Adrenal gland (tissue), 12 donors: Measurements from ENCODE around the gene MMP20. TPM values are rescaled to one million over a fixed set of nuclear protein-coding genes. Genes with fewer than 3 reads are reported as not detected.

Experiments
- DNase-seq, 7 donors: peaks; one replicate each; pipeline ENCODE4 v3.0.0-alpha.2; 2019 to 2020
- H3K27ac ChIP-seq, 5 donors: fragments of 200-600 bp; sonication (generic) in 4 of 5; 1 replicate in 3 of 5; 2 replicates in 2 of 5; pipeline versions ENCODE4 v1.5.1 to v1.8.0; 2016 to 2020; ENCODE audit warnings: mild to moderate bottlenecking in 1 of 5
- H3K27me3 ChIP-seq: fragments of 200-600 bp; 2 replicates; pipeline ENCODE4 v1.8.0; 2021
- H3K36me3 ChIP-seq, 2 donors: fragments of 200-600 bp; replicated peaks in 1 of 2; 1 replicate in 1 of 2; 2 replicates in 1 of 2; pipeline versions ENCODE4 v1.5.1 to v1.8.0; 2018 to 2022
- H3K4me1 ChIP-seq, 2 donors: fragments of 200-600 bp; replicated peaks in 1 of 2; 1 replicate in 1 of 2; 2 replicates in 1 of 2; pipeline versions ENCODE4 v1.5.1 to v1.8.0; 2018 to 2021
- H3K4me3 ChIP-seq, 4 donors: fragments of 200-600 bp; sonication (generic) in 3 of 4; one replicate each; pipeline ENCODE4 v1.5.1; 2016 to 2018
- H3K9me3 ChIP-seq, 3 donors: fragments of 200-600 bp; sonication (generic) in 1 of 3; replicated peaks in 1 of 3; 1 replicate in 2 of 3; 2 replicates in 1 of 3; pipeline versions ENCODE4 v1.5.1 to v1.8.0; 2016 to 2021
- POLR2A ChIP-seq, 2 donors: fragments of 450-650 bp; IDR thresholded peaks; one replicate each; pipeline ENCODE4 v1.6.1; 2017; ENCODE audit warnings: antibody characterized with exemption in 2 of 2, mild to moderate bottlenecking in 2 of 2, moderate library complexity in 1 of 2
- WGBS, 4 donors: extraction: QIAGEN DNeasy Blood & Tissue Kit in 2 of 4; methylation state at CpG; one replicate each; pipeline versions ENCODE4 v1.1.5 to v1.1.7; 2013 to 2017; 5-methylcytosine and 5-hydroxymethylcytosine counted together
- intact Hi-C, 2 donors: fragments of 100-400 bp; cut with DNase I; formaldehyde crosslinking; loops; one replicate each; pipeline versions ENCODE4 v1.14.1 to v1.15.0; 2022 to 2023
- polyA plus RNA-seq, 3 donors: library from polyadenylated mRNA; stranded (reverse); fragments of 200-250 nt in 2 of 3; fragments of 350-450 nt in 1 of 3; fragmentation: Illumina TruSeq in 1 of 3; extraction: RNeasy Lipid Tissue Mini Kit (QIAGEN cat#74804) in 1 of 3; gene quantifications; one replicate each; pipeline ENCODE4 v1.2.3, GENCODE V29; 2013 to 2014
- total RNA-seq, 9 donors: library from RNA; depleted of rRNA in 4 of 9; stranded (reverse); fragments of >200 nt in 4 of 9; fragments of 120-200 nt in 1 of 9; fragmentation: NEBNext Ultra II Directional in 1 of 9; extraction: Animal tissue kit (Norgen Biotek cat#: 25700) in 1 of 9; gene quantifications; one replicate each; pipeline versions ENCODE4 v1.1.0 to v1.2.4, GENCODE V29; 2013 to 2023
- TF ChIP-seq, protein P1 (sequence below), 6 experiments: fragments of 450-650 bp in 4 of 6; fragments of 200-600 bp in 2 of 6; sonication (generic) in 1 of 6; IDR thresholded peaks; 1 replicate in 5 of 6; 2 replicates in 1 of 6; pipeline versions ENCODE4 v1.5.1 to v1.8.0; 2016 to 2021; ENCODE audit warnings: antibody characterized with exemption in 6 of 6, mild to moderate bottlenecking in 2 of 6, moderate library complexity in 1 of 6
- donor health status: healthy with polysubstance abuse.
- donor health status: Bipolar disorder and iron deficiency.
- donor health status: DM: yes; HTN: yes; CAD: no.
- donor health status: DM: no; HTN: no; CAD: no.
- donor health status: DM: no; HTN: no; CAD: no.
- donor health status: DM: yes; HTN: yes; CAD: no.

Gene MMP20
- total and polyA plus RNA-seq, 12 donors = not detected

- H3K36me3 ChIP-seq = no peaks in the 10 kb centered on the region
- no peaks in the 10 kb centered on the region for H3K27me3 ChIP-seq
- H3K27ac ChIP-seq = no peak overlapping the region
- H3K9me3 ChIP-seq = no peaks in the 10 kb centered on the region
- TF ChIP-seq, protein P1, sequence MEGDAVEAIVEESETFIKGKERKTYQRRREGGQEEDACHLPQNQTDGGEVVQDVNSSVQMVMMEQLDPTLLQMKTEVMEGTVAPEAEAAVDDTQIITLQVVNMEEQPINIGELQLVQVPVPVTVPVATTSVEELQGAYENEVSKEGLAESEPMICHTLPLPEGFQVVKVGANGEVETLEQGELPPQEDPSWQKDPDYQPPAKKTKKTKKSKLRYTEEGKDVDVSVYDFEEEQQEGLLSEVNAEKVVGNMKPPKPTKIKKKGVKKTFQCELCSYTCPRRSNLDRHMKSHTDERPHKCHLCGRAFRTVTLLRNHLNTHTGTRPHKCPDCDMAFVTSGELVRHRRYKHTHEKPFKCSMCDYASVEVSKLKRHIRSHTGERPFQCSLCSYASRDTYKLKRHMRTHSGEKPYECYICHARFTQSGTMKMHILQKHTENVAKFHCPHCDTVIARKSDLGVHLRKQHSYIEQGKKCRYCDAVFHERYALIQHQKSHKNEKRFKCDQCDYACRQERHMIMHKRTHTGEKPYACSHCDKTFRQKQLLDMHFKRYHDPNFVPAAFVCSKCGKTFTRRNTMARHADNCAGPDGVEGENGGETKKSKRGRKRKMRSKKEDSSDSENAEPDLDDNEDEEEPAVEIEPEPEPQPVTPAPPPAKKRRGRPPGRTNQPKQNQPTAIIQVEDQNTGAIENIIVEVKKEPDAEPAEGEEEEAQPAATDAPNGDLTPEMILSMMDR (IDR thresholded peaks at IDR 0.05) = no peak
- no peak for TF ChIP-seq POLR2A (IDR thresholded peaks at IDR 0.05)
- no peak overlapping the region for H3K4me3 ChIP-seq
- WGBS, 4 donors = 26 to 51% (median 36%) methylated on average over 2 of the region's 2 CpGs
- intact Hi-C loops = no loop called here
- H3K4me1 ChIP-seq = no peaks in the 10 kb centered on the region
- DNase-seq = no peak
Measured at GRCh38 chr11:102573851-102574250, 51.3 kb downstream of the MMP20 start.

- Histone ChIP-seq H3K9me3 (no peaks in the 10 kb centered on the region), H3K36me3 (no peaks in the 10 kb centered on the region), H3K27ac (no peak overlapping the region), H3K27me3 (no peaks in the 10 kb centered on the region), H3K4me3 (no peak overlapping the region), H3K4me1 (no peaks in the 10 kb centered on the region)
- 81 to 88% (median 84%) methylated on average over 2 of the region's 2 CpGs for WGBS, 4 donors
- intact Hi-C loops = no loop called here
- TF ChIP-seq, protein P1 (IDR thresholded peaks at IDR 0.05) = no peak
- TF ChIP-seq POLR2A (IDR thresholded peaks at IDR 0.05) = no peak
- no peak for DNase-seq
Measured at GRCh38 chr11:102572554-102573220, 52.4 kb downstream of the MMP20 start.

DNA sequence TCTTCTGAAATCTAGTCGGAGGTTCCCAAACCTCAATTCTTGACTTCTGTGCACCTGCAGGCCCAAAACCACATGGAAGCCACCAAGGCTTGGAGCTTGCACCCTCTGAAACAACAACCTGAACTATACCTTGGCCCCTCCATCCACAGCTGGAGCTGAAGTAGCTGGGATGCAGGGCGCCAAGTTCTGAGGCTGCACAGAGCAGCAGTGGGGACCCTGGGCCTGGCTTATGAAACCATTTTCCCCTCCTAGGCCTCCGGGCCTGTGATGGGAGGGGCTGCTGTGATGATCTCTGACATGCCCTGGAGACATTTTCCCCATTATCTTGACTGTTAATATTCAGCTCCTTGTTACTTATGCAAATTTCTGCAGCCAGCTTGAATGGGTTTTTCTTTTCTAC, 56.3 kb downstream of the MMP20 start:
- TF ChIP-seq, protein P1 (IDR thresholded peaks at IDR 0.05) = no peak
- no peak for TF ChIP-seq POLR2A (IDR thresholded peaks at IDR 0.05)
- Histone ChIP-seq H3K9me3 (no peaks in the 10 kb centered on the region), H3K4me3 (no peak overlapping the region), H3K36me3 (no peaks in the 10 kb centered on the region), H3K27me3 (no peaks in the 10 kb centered on the region), H3K27ac (no peak overlapping the region), H3K4me1 (no peaks in the 10 kb centered on the region)
- DNase-seq = no peak
- intact Hi-C loops = no loop called here
- 51 to 88% (median 68%) methylated on average over 3 of the region's 3 CpGs for WGBS, 4 donors

- intact Hi-C loops = no loop called here
- H3K4me1 ChIP-seq = no peaks in the 10 kb centered on the region
- 22 to 38% (median 28%) methylated on average over 1 of the region's 1 CpG for WGBS, 4 donors
- H3K9me3 ChIP-seq = no peaks in the 10 kb centered on the region
- DNase-seq = no peak
- H3K27me3 ChIP-seq = no peaks in the 10 kb centered on the region
- no peaks in the 10 kb centered on the region for H3K36me3 ChIP-seq
- H3K4me3 ChIP-seq = no peak overlapping the region
- TF ChIP-seq POLR2A (IDR thresholded peaks at IDR 0.05) = no peak
- TF ChIP-seq, protein P1 (IDR thresholded peaks at IDR 0.05) = no peak
- no peak overlapping the region for H3K27ac ChIP-seq
Measured at GRCh38 chr11:102566112-102566511, 59.0 kb downstream of the MMP20 start.
